Activated CD4-positive, CD25-positive, alpha-beta regulatory T cell (primary cell): ENCODE results near the gene SPDYE2.
"Not testable (repeated sequence)": the region's sequence is repeated elsewhere in the genome, so short reads cannot be mapped to it uniquely, and the experiment has no call there.

Experiments
- DNase-seq, 4 experiments: peaks; one replicate each; lab custom pipeline; 2025; lab: John Stamatoyannopoulos, UW

The SPDYE2 gene

GRCh38 chr7:102550808-102551422 is at the start of gene SPDYE2:
Gene SPDYE2, plus strand, starts transcription at chr7:102551226. Its CDS starts 2,030 bp downstream, at chr7:102553256.
- DNase-seq: not testable (repeated sequence)

DNA sequence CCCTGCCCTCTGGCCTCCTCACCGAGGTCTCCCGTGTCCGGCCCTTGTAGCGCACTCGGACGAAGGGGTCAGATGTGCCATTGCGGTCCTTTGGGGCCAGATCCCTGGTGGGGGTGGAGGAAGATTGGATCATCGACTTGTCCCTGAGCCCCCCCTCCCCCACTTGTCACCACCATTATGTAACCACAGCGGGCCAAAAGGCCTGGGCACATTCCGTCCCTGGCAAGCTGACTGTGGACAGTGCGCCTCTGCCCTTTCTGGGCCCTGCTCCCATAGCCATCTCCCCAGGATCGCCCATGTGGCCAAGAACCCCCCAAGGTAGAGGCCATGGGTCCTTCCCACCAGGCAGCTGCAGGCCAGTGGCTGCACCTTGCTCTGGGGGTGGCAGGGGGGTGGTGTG is 47.9 kb upstream of the SPDYE2 start:
- not testable (repeated sequence) for DNase-seq

- not testable (repeated sequence) for DNase-seq
Measured at GRCh38 chr7:102505298-102506185, 45.5 kb upstream of the SPDYE2 start.

GRCh38 chr7:102507410-102508088 is 43.5 kb upstream of the SPDYE2 start:
- DNase-seq: not testable (repeated sequence)

DNA sequence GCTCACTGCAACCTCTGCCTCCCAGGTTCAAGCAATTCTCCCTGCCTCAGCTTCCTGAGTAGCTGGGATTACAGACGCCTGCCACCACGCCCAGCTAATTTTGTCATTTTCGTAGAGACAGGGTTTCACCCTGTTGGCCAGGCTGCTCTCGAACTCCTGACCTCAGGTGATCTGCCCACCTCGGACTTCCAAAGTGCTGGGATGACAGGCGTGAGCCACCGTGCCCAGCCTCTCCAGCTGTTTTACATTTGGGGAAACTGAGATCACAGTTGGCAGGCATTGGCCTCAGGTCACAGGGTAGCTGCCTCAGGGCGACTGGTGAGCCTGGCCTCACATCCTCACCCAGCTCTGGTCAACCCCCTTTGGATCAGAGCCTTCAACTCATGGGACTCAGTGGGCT is 40.5 kb upstream of the SPDYE2 start:
- not testable (repeated sequence) for DNase-seq

DNA sequence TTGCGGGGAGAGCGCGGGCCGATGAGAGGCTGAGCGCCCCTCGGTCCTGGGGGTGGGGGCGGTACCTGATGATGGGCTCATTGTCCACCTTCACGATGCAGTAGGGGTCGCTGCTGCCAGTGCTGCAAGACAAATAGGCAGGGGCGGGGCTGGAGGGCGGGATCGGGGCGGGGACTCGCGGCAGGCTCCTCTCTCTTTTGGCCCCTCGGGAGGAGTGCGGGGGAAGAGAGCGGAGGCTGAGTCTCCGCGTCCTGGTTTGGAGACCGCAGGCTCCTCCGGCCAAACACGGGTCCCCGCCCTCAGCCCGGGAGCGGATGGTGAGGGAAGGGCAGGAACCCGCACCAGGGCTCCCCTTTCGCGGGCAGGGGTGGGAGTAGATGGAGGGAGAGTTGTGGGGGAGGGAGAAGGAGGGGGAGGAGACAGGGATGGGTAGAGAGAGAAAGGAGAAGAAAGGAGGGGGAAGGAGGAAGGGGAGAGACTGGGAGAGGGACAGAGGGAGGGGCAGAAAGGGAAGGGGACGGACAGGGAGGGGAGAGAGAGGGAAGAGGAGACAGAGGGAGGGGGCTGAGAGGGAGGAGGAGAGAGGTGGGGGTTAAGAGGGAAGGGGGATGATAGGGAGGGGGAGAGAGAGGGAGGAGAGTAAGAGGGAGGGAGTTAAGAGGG is 39.0 kb upstream of the SPDYE2 start:
- DNase-seq: not testable (repeated sequence)

- DNase-seq: not testable (repeated sequence)
Measured at GRCh38 chr7:102512642-102513221, 38.3 kb upstream of the SPDYE2 start.

- not testable (repeated sequence) for DNase-seq
Measured at GRCh38 chr7:102514881-102515721, 35.9 kb upstream of the SPDYE2 start.

DNA sequence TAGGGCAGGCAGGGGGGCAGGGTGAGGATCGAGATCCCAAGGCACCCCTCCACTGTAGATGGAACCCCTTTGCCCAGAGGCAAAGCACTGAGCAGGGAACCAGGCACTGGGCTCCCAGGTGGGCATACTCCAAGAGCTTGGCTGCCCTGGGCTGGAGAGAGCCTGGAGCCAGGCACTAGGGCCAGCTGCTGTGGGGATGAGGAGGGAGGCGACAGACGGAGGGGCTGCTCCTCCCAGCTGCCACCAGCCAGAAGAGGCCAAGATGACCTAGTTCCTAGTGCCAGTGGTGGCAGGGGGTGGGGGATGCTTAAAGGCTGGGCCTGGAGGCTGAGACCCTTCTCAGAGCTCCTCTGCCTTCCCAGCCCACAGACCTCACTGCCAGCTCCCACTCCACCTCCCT is 35.1 kb upstream of the SPDYE2 start:
- DNase-seq: not testable (repeated sequence)

DNA sequence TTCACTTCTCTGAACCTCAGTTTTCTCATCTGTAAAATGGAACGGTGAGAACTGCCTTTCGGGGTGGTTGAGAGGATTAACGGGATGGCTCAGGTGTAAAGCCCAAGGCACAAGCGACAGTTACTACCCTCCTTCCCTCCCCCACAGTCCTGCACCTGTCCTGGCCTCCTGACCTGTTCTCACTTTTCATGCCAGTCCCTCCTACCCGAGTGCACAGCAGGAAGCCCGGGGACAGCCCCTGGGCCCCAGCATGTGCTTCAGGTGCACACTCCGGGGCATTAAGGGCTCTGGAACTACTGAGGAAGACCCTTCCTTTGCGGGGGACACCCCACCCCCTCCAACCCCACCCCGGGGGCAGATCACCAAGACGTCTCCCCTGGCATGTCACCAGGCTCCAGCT is 34.1 kb upstream of the SPDYE2 start:
- not testable (repeated sequence) for DNase-seq

DNA sequence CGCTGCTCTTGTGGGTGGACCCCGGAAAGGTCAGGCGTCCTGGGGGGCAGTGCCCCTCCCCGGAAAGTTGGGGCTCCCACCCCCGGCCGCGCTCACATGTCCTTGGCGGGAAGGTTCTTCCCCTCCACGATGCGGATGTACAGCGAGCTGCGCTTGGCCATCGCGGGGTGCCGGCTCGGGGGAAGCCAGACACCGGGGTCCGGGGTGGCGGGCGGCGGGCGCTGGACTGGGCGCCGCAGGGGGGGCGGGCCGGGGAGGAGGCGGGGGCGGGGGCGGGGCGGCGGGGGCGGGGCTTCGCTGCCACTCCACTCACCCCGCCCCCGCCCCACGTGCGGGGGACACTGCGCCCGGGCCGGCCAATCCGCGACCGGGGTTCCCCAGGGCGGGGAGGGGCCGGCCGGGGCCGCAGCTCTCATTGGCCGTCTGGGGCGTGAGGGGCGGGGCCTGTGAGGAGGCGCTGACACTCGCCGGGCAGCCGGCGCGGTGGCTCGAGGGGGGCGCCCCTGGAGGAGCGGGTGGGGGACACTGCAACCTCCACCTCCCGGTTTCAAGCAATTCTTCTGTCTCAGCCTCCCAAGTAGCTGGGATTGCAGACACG is 33.4 kb upstream of the SPDYE2 start, which contains the start of gene RASA4B:
Gene RASA4B (minus strand): TSS at position 228 of the 598 bp plus-strand sequence. CDS start 67 bp downstream, at position 161.
- not testable (repeated sequence) for DNase-seq

DNA sequence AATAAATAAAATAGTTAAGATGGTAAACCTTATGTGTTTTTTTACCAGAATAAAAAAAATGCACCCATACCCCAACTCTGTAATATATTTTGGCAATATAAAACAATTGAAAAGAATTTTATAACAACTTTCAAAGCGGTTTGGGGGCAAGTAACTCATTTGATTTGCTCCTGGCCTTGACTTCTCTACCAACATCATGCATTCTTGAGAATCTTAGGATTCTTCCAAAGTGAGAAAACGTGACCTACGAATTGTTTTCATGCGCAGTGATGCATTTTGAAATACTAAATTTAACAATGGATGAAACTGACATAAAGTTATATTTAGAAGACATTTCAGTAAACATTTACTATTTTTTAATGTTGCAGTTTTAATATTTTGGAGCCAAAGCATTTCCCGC is 30.2 kb upstream of the SPDYE2 start:
- not testable (repeated sequence) for DNase-seq

- DNase-seq: not testable (repeated sequence)
Measured at GRCh38 chr7:102524803-102525202, 26.2 kb upstream of the SPDYE2 start.

DNA sequence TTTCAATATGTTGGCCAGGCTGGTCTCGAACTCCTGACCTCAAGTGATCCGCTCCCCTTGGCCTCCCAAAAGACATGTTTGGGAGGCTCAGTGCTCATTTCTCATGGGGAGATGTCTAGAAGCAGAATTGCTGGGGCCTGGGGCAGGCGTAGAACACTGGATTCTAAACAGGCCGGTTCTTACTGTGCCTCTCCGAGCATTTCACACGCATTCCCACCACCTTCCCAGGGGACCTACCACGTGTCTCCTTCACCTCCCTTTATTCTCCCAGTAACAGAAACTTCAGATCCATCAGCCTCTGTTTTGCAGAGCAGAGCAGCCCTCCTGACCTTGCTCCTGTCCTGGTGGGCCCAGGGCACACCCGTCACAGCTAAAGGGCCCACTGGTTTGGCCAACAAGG is 23.8 kb upstream of the SPDYE2 start:
- not testable (repeated sequence) for DNase-seq

DNA sequence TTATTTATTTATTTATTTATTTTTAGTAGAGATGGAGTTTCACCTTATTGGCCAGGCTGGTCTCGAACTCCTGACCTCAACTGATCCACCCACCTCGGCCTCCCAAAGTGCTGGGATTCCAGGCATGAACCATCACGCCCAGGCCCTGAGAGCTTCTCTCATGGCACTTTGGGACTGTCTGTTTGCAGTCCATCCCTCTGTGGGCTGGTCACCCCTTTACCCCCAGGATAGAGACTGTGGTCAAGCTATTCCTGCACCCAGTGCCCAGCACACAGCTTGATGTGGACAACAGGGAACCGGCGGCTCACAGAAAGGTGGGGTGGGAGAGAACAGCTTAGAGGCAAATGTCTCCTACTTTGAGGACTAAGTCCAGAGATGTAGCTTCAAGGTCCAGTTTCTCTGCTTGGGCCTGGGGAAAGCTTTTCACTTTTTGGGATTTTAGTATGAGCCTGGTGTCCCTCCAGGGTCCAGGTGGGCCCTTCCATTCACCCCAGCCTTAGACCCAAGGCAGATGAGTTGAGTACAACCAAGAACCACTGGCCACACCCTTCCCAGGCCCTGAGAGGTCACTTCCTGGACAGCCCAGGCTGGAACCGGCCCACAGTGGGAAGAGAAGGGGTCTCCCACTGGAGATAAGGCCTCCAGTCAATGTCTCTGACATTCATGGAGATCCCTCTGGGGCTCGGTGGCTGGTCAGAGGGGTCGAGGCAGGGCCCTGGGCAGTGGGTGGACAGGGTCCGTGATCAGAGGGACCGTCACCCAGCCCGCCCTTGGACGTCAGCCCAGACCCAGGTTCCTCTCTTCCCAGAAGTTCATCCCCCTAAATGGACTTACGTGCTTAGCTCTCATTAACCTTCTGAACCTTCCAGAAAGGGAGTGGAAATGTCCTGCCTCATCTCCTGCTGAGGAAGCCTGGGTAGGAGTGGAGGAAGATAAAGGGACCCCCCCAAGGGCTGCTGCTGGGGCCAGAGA is 22.9 kb upstream of the SPDYE2 start:
- not testable (repeated sequence) for DNase-seq

- DNase-seq: not testable (repeated sequence)
Measured at GRCh38 chr7:102531583-102531982, 19.4 kb upstream of the SPDYE2 start.

DNA sequence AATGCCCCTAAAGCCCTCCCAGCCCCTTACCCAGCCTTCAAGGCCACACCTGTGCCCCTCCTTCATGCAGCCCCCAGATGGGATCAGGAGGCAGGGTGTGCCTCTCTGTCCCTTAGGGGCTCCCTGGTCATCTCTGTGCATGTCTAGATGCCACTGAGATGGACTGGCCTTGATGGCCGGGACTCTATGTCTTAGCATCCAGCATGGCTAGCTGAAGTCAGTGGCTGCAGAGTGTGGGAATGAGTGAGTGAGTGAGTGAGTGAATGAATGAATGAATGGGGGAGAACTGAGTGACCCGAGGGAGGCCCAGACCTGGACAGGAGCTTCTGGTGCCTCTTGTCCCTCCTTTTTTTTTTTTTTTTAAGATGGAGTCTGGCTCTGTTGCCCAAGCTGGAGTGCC is 18.9 kb upstream of the SPDYE2 start:
- DNase-seq: not testable (repeated sequence)

- not testable (repeated sequence) for DNase-seq
Measured at GRCh38 chr7:102535062-102535615, 15.9 kb upstream of the SPDYE2 start.
